GM23338 (cell line): ENCODE results near the gene FOXRED1. TPM values are rescaled to one million over a fixed set of nuclear protein-coding genes. Genes with fewer than 3 reads are reported as not detected.

Experiments used
- ATAC-seq: fragments of 200-7000 bp; cut with Tn5 transposase; 3 replicates; pipeline ENCODE4 v1.9.1; 2020
- DNase-seq: peaks from one replicate; pipeline ENCODE4 v3.0.0-alpha.2; 2015; ENCODE audit warnings: low spot score
- H2AFZ ChIP-seq: fragments of 200-600 bp; sonication (generic); 2 replicates; pipeline ENCODE4 v1.8.0; 2016; ENCODE audit warnings: antibody characterized with exemption, mild to moderate bottlenecking, moderate library complexity
- H3F3A ChIP-seq: fragments of 200-600 bp; sonication (generic); replicated peaks from 2 replicates; pipeline ENCODE4 v1.8.0; 2017; ENCODE audit warnings: antibody characterized with exemption, mixed run types, low read depth
- H3K27ac ChIP-seq: fragments of 200-600 bp; sonication (generic); 2 replicates; pipeline ENCODE4 v1.6.1; 2016; ENCODE audit warnings: low read depth
- H3K27me3 ChIP-seq: fragments of 200-600 bp; sonication (generic); 2 replicates; pipeline ENCODE4 v1.8.0; 2016; ENCODE audit warnings: mild to moderate bottlenecking, mixed run types, moderate library complexity; ENCODE audit not compliant: insufficient read depth
- H3K36me3 ChIP-seq: fragments of 200-600 bp; sonication (generic); 2 replicates; pipeline ENCODE4 v1.8.0; 2016; ENCODE audit warnings: mild to moderate bottlenecking; ENCODE audit not compliant: insufficient read depth
- H3K4me1 ChIP-seq: fragments of 200-600 bp; sonication (generic); 2 replicates; pipeline ENCODE4 v1.8.0; 2016; ENCODE audit warnings: mild to moderate bottlenecking, moderate library complexity; ENCODE audit not compliant: insufficient read depth
- H3K4me2 ChIP-seq: fragments of 200-600 bp; sonication (generic); 2 replicates; pipeline ENCODE4 v1.7.1; 2017; ENCODE audit warnings: mixed run types
- H3K4me3 ChIP-seq: fragments of 200-600 bp; sonication (generic); 2 replicates; pipeline ENCODE4 v1.6.1; 2016; ENCODE audit warnings: mixed run types
- H3K79me2 ChIP-seq: fragments of 200-600 bp; sonication (generic); replicated peaks from 2 replicates; pipeline ENCODE4 v1.8.0; 2017; ENCODE audit warnings: mild to moderate bottlenecking; ENCODE audit not compliant: insufficient read depth
- H3K9me2 ChIP-seq: fragments of 200-600 bp; sonication (generic); 2 replicates; pipeline ENCODE4 v1.8.0; 2017; ENCODE audit not compliant: insufficient read depth
- H4K20me1 ChIP-seq: fragments of 200-600 bp; sonication (generic); replicated peaks from 2 replicates; pipeline ENCODE4 v1.8.0; 2017; ENCODE audit warnings: mild to moderate bottlenecking; ENCODE audit not compliant: insufficient read depth
- H3K27ac Mint-ChIP-seq: 2 replicates; pipeline ENCODE4 v1.8.0; 2020; ENCODE audit warnings: inconsistent platforms, mild to moderate bottlenecking, moderate library complexity, mixed read lengths
- H3K27me3 Mint-ChIP-seq: 3 replicates; pipeline ENCODE4 v1.8.0; 2022; ENCODE audit warnings: low read depth, mild to moderate bottlenecking, moderate library complexity, mixed read lengths, inconsistent platforms; ENCODE audit not compliant: insufficient read depth, poor library complexity
- H3K36me3 Mint-ChIP-seq: 3 replicates; pipeline ENCODE4 v1.8.0; 2021; ENCODE audit warnings: low read depth, mild to moderate bottlenecking, inconsistent platforms, moderate library complexity, mixed read lengths
- H3K4me1 Mint-ChIP-seq: 3 replicates; pipeline ENCODE4 v1.8.0; 2020; ENCODE audit warnings: mild to moderate bottlenecking, inconsistent platforms, mixed read lengths
- H3K4me3 Mint-ChIP-seq: 3 replicates; pipeline ENCODE4 v1.8.0; 2021; ENCODE audit warnings: moderate library complexity, mild to moderate bottlenecking, inconsistent platforms, mixed read lengths
- H3K9me3 Mint-ChIP-seq: 3 replicates; pipeline ENCODE4 v1.8.0; 2020; ENCODE audit warnings: moderate library complexity, mild to moderate bottlenecking, inconsistent platforms, mixed read lengths
- CREB1 ChIP-seq: fragments of 250-450 bp; sonication (Bioruptor Pico); IDR thresholded peaks from 2 replicates; pipeline ENCODE4 v1.5.0; 2020; ENCODE audit warnings: low read depth, mild to moderate bottlenecking, moderate library complexity
- CTCF ChIP-seq, 2 experiments: fragments of 200-600 bp in 1 of 2; sonication (generic) in 1 of 2; conservative IDR thresholded peaks; 2 replicates each; pipeline versions ENCODE4 v1.5.1 to v1.6.1; 2016 to 2017; ENCODE audit warnings: antibody characterized with exemption in 2 of 2, low read depth in 2 of 2, mild to moderate bottlenecking in 2 of 2, moderate library complexity in 1 of 2
- ETS1 ChIP-seq: IDR thresholded peaks from 2 replicates; pipeline ENCODE4 v1.6.1; 2016; ENCODE audit warnings: antibody characterized with exemption
- EZH2 ChIP-seq: fragments of 200-600 bp; sonication (generic); IDR thresholded peaks from one replicate; pipeline ENCODE4 v1.8.0; 2017; ENCODE audit warnings: antibody characterized with exemption, mild to moderate bottlenecking, low read depth; ENCODE audit not compliant: unreplicated experiment
- EZH2phosphoT487 ChIP-seq: fragments of 200-600 bp; sonication (generic); IDR thresholded peaks from one replicate; pipeline ENCODE4 v1.8.1; 2018; ENCODE audit warnings: antibody characterized with exemption; ENCODE audit not compliant: unreplicated experiment
- JUNB ChIP-seq: IDR thresholded peaks from one replicate; pipeline ENCODE4 v1.6.1; 2016; ENCODE audit warnings: antibody characterized with exemption; ENCODE audit not compliant: unreplicated experiment
- NANOG ChIP-seq: IDR thresholded peaks from 2 replicates; pipeline ENCODE4 v1.6.1; 2016; ENCODE audit warnings: antibody characterized with exemption, borderline replicate concordance
- POLR2AphosphoS5 ChIP-seq: IDR thresholded peaks from 2 replicates; pipeline ENCODE4 v1.6.1; 2016; ENCODE audit warnings: antibody characterized with exemption, low read depth
- REST ChIP-seq: IDR thresholded peaks from one replicate; pipeline ENCODE4 v1.6.1; 2018; ENCODE audit warnings: antibody characterized with exemption; ENCODE audit not compliant: unreplicated experiment
- STAT1 ChIP-seq: IDR thresholded peaks from one replicate; pipeline ENCODE4 v1.6.1; 2016; ENCODE audit warnings: antibody characterized with exemption; ENCODE audit not compliant: unreplicated experiment
- ZNF114 ChIP-seq: fragments of 250-450 bp; sonication (Bioruptor Pico); IDR thresholded peaks from 2 replicates; pipeline ENCODE4 v1.5.0; 2020; ENCODE audit warnings: mild to moderate bottlenecking, moderate library complexity
- ZNF331 ChIP-seq: fragments of 250-450 bp; sonication (Bioruptor Pico); IDR thresholded peaks from 2 replicates; pipeline ENCODE4 v1.5.0; 2020; ENCODE audit warnings: low read depth, mild to moderate bottlenecking, moderate library complexity
- ZNF462 ChIP-seq: fragments of 250-450 bp; sonication (Bioruptor Pico); IDR thresholded peaks from 2 replicates; pipeline ENCODE4 v1.5.0; 2020; ENCODE audit warnings: mild to moderate bottlenecking, moderate library complexity
- polyA plus RNA-seq: library from polyadenylated mRNA; unstranded; fragments of >200 nt; fragmentation: Nextera tagmentation; extraction: Ambion mirVana; gene quantifications from 2 replicates; pipeline ENCODE4 v1.2.1, GENCODE V29; 2016
- total RNA-seq: library from RNA; depleted of rRNA; stranded (reverse); fragments of >200 nt; shearing (Covaris generic); gene quantifications from 2 replicates; pipeline ENCODE4 v1.2.3, GENCODE V29; 2014

FOXRED1 gene
- total and polyA plus RNA-seq, 2 experiments from 2014 or later, result 25.2 to 59.2 TPM

DNA sequence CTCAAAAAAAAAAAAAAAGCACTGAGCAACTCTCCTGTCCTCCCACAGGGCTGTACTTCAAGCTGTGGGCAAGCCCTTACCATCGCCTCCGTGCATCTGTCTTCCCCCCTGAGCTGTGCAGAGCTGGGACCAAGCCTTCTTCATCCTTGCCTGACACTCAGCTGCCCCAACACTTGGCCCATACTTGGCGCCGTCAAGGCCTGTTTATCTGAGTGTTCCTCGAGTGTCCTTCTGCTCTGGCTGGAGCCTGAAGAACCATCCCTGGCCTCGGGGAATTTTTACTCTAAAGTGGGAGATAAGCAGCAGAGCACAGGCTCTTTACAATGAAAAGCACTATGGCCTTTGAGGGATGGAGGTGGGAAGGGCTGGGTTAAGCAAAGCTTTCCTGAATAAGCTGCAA lies 12.3 kb downstream of the FOXRED1 start:
- DNase-seq, result no peak
- H3K4me1 ChIP-seq, result 0 out of 2 replicates have a peak, but pooled peaks cover 7% of the 10 kb centered on the region
- Mint-ChIP-seq H3K4me1 (peaks cover 15% of the 10 kb centered on the region), H3K36me3 (peaks cover 20% of the 10 kb centered on the region), H3K9me3 (no peaks in the 10 kb centered on the region; the same call in 2 of the 3 replicates), H3K27me3 (peaks cover 28% of the 10 kb centered on the region), H3K27ac (no peak overlapping the region), H3K4me3 (peak overlapping the region; percentile 89; the same call in 1 of the 3 replicates)
- H3K27me3 ChIP-seq, result peaks cover 19% of the 10 kb centered on the region
- no peak overlapping the region for H3K4me2 ChIP-seq
- H3K4me3 ChIP-seq, result no peak overlapping the region
- H3K36me3 ChIP-seq, result no peaks in the 10 kb centered on the region
- ATAC-seq, result no peak
- H2AFZ ChIP-seq, result no peak overlapping the region
- no peaks in the 10 kb centered on the region for H3K9me2 ChIP-seq
- peaks cover 10% of the 10 kb centered on the region for H3F3A ChIP-seq
- H4K20me1 ChIP-seq, result no peaks in the 10 kb centered on the region
- H3K79me2 ChIP-seq, result no peaks in the 10 kb centered on the region
- TF ChIP-seq POLR2AphosphoS5 (no peak), STAT1 (no peak), JUNB (no peak), ETS1 (no peak), REST (no peak), ZNF331 (CRISPR knock-in tag) (no peak), ZNF114 (no peak), CTCF (conservative IDR thresholded peaks at IDR 0.05; ENCODE audit: low read depth in 2 of 2) (no peak), NANOG (no peak), ZNF462 (CRISPR knock-in tag) (no peak), CREB1 (CRISPR knock-in tag) (no peak), EZH2phosphoT487 (no peak), EZH2 (no peak)
- H3K27ac ChIP-seq, result no peak overlapping the region
